Ishikawa (cell line): ENCODE results near the gene DUSP15.

ENCODE experiments used
- CEBPB ChIP-seq: IDR thresholded peaks from 2 replicates; pipeline ENCODE4 v1.6.1; 2012
- CREB1 ChIP-seq: IDR thresholded peaks from 2 replicates; pipeline ENCODE4 v1.6.1; 2012; ENCODE audit warnings: low read depth
- EGR1 ChIP-seq: IDR thresholded peaks from 2 replicates; pipeline ENCODE4 v1.6.1; 2012
- EP300 ChIP-seq: IDR thresholded peaks from 2 replicates; pipeline ENCODE4 v1.6.1; 2012; ENCODE audit warnings: borderline replicate concordance
- FOXM1 ChIP-seq: IDR thresholded peaks from 2 replicates; pipeline ENCODE4 v1.6.1; 2012; ENCODE audit warnings: low read depth, borderline replicate concordance
- MAX ChIP-seq: IDR thresholded peaks from 2 replicates; pipeline ENCODE4 v1.6.1; 2012
- NFIC ChIP-seq: IDR thresholded peaks from 2 replicates; pipeline ENCODE4 v1.6.1; 2012
- RAD21 ChIP-seq: IDR thresholded peaks from 2 replicates; pipeline ENCODE4 v1.6.1; 2012; ENCODE audit warnings: low read depth
- REST ChIP-seq: IDR thresholded peaks from 2 replicates; pipeline ENCODE4 v1.6.1; 2012; ENCODE audit warnings: low read depth, mild to moderate bottlenecking
- TAF1 ChIP-seq: IDR thresholded peaks from 2 replicates; pipeline ENCODE4 v1.6.1; 2012; ENCODE audit warnings: low read depth, mild to moderate bottlenecking
- TCF12 ChIP-seq: IDR thresholded peaks from 2 replicates; pipeline ENCODE4 v1.6.1; 2012; ENCODE audit warnings: low read depth
- TEAD4 ChIP-seq: IDR thresholded peaks from 2 replicates; pipeline ENCODE4 v1.6.1; 2012
- USF1 ChIP-seq: IDR thresholded peaks from 2 replicates; pipeline ENCODE4 v1.6.1; 2012
- YY1 ChIP-seq: IDR thresholded peaks from 2 replicates; pipeline ENCODE4 v1.6.1; 2012; ENCODE audit warnings: low read depth
- ZBTB7A ChIP-seq: IDR thresholded peaks from 2 replicates; pipeline ENCODE4 v1.6.1; 2012; ENCODE audit warnings: low read depth

Gene DUSP15

GRCh38 chr20:31840906-31841816 is 29.2 kb downstream of the DUSP15 start:
- TF ChIP-seq NFIC = peak; percentile 47
- TF ChIP-seq ZBTB7A = peak; percentile 78; the same call in 1 of the 2 replicates
- no peak for TF ChIP-seq CREB1
- TF ChIP-seq EP300 = peak; percentile 31; the same call in 1 of the 2 replicates
- 0 out of 2 replicates have a peak, but pooled peaks have one; percentile 44 for TF ChIP-seq TEAD4

- no peak for TF ChIP-seq MAX
- TF ChIP-seq NFIC = no peak
- TF ChIP-seq ZBTB7A = no peak
- no peak for TF ChIP-seq REST
- TF ChIP-seq CEBPB = no peak
- no peak for TF ChIP-seq YY1
- no peak for TF ChIP-seq TCF12
- no peak for TF ChIP-seq USF1
- TF ChIP-seq CREB1 = no peak
- TF ChIP-seq FOXM1 = no peak
- no peak for TF ChIP-seq EGR1
- no peak for TF ChIP-seq TEAD4
- TF ChIP-seq TAF1 = no peak
- TF ChIP-seq RAD21 = no peak
These were observed 30.4 kb downstream of the DUSP15 start for GRCh38 chr20:31839782-31840487.

GRCh38 chr20:31838646-31839292 is 31.6 kb downstream of the DUSP15 start:
- TF ChIP-seq REST (peak; percentile 46; the same call in 1 of the 2 replicates), MAX (0 out of 2 replicates have a peak, but pooled peaks have one; percentile 7), TEAD4 (peak; percentile 33; the same call in 1 of the 2 replicates), NFIC (peak; percentile 77; the same call in 1 of the 2 replicates), CREB1 (no peak)

- TF ChIP-seq TCF12 (no peak), TEAD4 (no peak), MAX (no peak), USF1 (no peak), CREB1 (no peak), EGR1 (no peak), REST (no peak), NFIC (no peak), CEBPB (no peak), TAF1 (no peak), RAD21 (no peak), YY1 (no peak), FOXM1 (no peak), ZBTB7A (no peak), EP300 (no peak)
These were observed 32.4 kb downstream of the DUSP15 start for GRCh38 chr20:31837896-31838397.
